Progenitor cell of endocrine pancreas (in vitro differentiated cells): ENCODE measurements around the gene PPP3R1. TPM values are rescaled to one million over a fixed set of nuclear protein-coding genes. Genes with fewer than 3 reads are reported as not detected.

Experiments used
- DNase-seq: peaks from one replicate; pipeline ENCODE4 v3.0.0; 2021; ENCODE audit warnings: low spot score; ENCODE audit not compliant: unreplicated experiment
- H3K27ac Mint-ChIP-seq: 2 replicates; pipeline ENCODE4 v1.8.0; 2021; ENCODE audit warnings: mild to moderate bottlenecking, moderate library complexity, mixed read lengths
- H3K27me3 Mint-ChIP-seq: 2 replicates; pipeline ENCODE4 v1.8.0; 2021; ENCODE audit warnings: mixed read lengths
- H3K36me3 Mint-ChIP-seq: 2 replicates; pipeline ENCODE4 v1.8.0; 2022; ENCODE audit warnings: mixed read lengths; ENCODE audit not compliant: insufficient read depth
- H3K4me1 Mint-ChIP-seq: 2 replicates; pipeline ENCODE4 v1.8.0; 2021; ENCODE audit warnings: low read depth, mixed read lengths
- H3K4me3 Mint-ChIP-seq: 2 replicates; pipeline ENCODE4 v1.8.0; 2021; ENCODE audit warnings: low read depth, mild to moderate bottlenecking, moderate library complexity, mixed read lengths
- H3K9me3 Mint-ChIP-seq: 2 replicates; pipeline ENCODE4 v1.8.0; 2021; ENCODE audit warnings: low read depth, mixed read lengths
- CTCF ChIP-seq: fragments of 200-600 bp; sonication (generic); IDR thresholded peaks from one replicate; pipeline ENCODE4 v1.5.0; 2021; ENCODE audit warnings: antibody characterized with exemption, mild to moderate bottlenecking; ENCODE audit not compliant: unreplicated experiment
- total RNA-seq: library from RNA; stranded (reverse); gene quantifications from 2 replicates; pipeline ENCODE4 v1.2.1, GENCODE V29; 2021

PPP3R1 gene
- total RNA-seq, 1 donor from 2014 or later = 48.5 TPM

GRCh38 chr2:68251187-68251854, 1.0 kb downstream of the PPP3R1 start:
- Mint-ChIP-seq H3K9me3 (no peaks in the 10 kb centered on the region), H3K27ac (peak overlapping the region; percentile 96), H3K4me3 (peak overlapping the region; percentile 96), H3K27me3 (no peaks in the 10 kb centered on the region), H3K36me3 (no peaks in the 10 kb centered on the region), H3K4me1 (peaks cover 16% of the 10 kb centered on the region)
- peak; percentile 43 for DNase-seq
- TF ChIP-seq CTCF = peak; percentile 72

- DNase-seq = no peak
- Mint-ChIP-seq H3K4me3 (peak overlapping the region; percentile 96), H3K27me3 (no peaks in the 10 kb centered on the region), H3K4me1 (peaks cover 16% of the 10 kb centered on the region), H3K9me3 (no peaks in the 10 kb centered on the region), H3K27ac (peak overlapping the region; percentile 96), H3K36me3 (no peaks in the 10 kb centered on the region)
- no peak for TF ChIP-seq CTCF
These were observed 1.6 kb downstream of the PPP3R1 start for GRCh38 chr2:68250652-68251186.

GRCh38 chr2:68250196-68250595, 2.1 kb downstream of the PPP3R1 start:
- Mint-ChIP-seq H3K27ac (peak overlapping the region; percentile 96), H3K4me3 (peak overlapping the region; percentile 96), H3K27me3 (no peaks in the 10 kb centered on the region), H3K36me3 (no peaks in the 10 kb centered on the region), H3K4me1 (peaks cover 16% of the 10 kb centered on the region), H3K9me3 (no peaks in the 10 kb centered on the region)
- no peak for DNase-seq
- no peak for TF ChIP-seq CTCF

GRCh38 chr2:68248806-68249205, 3.5 kb downstream of the PPP3R1 start:
- DNase-seq = no peak
- Mint-ChIP-seq H3K4me3 (no peak overlapping the region), H3K27ac (no peak overlapping the region), H3K36me3 (no peaks in the 10 kb centered on the region), H3K27me3 (no peaks in the 10 kb centered on the region), H3K4me1 (peaks cover 13% of the 10 kb centered on the region), H3K9me3 (no peaks in the 10 kb centered on the region)
- TF ChIP-seq CTCF = no peak

GRCh38 chr2:68248361-68248760, 4.0 kb downstream of the PPP3R1 start:
- no peaks in the 10 kb centered on the region for H3K36me3 Mint-ChIP-seq
- H3K4me3 Mint-ChIP-seq = no peak overlapping the region
- no peaks in the 10 kb centered on the region for H3K9me3 Mint-ChIP-seq
- no peak for TF ChIP-seq CTCF
- DNase-seq = no peak
- H3K27ac Mint-ChIP-seq = no peak overlapping the region
- H3K4me1 Mint-ChIP-seq = peaks cover 12% of the 10 kb centered on the region
- no peaks in the 10 kb centered on the region for H3K27me3 Mint-ChIP-seq
